ENCODE results near the gene CADM2.
"Not testable (repeated sequence)": the region's sequence is repeated elsewhere in the genome, so short reads cannot be mapped to it uniquely, and the experiment has no call there.

Gene CADM2

DNA sequence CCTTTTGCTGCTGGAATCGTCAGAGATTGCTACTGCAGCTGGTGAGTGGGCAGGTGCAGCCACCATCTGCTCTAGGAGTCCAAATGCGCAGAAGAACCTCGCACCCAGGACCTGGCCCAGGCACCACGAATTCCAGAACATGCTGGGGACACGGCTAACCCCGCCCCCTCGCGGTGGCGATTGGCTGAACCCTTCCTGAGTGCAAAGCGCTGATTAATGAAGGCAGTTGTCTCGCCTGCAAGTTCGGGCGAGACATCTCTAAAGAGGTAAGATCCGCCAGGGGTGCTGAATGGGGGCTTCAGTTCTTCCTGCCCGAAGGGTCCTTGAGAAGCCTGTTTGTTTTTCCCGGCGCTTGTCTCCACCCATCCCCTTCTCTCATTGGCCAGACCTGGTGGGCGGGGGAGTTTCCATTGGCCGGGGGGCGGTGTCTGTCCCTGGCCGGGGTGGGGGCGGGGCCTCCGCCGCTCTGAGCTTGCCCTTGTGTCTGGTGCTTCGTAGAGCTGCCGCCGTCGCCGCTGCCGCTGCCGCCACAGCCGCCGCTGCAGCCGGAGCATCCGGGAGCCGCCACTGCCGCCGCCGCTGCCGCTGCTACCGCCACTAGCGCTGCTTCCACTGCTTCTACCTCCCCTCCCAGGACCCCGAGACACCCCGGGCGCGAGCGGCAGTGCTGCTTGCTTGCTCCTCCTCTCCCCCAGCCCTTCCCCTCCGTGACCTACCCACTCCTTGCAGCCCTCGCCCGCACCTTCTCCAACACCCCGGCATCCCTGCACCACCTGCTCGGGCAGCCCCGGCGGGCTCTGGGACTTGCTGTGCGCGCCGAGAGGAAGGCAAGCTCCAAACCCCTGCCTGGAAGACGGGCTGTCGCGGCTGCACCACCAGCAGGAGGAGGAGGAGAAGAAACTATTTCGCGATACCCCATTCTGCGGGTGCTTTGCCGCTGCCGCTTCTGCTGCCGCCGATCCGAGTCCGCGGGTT is at the start of gene CADM2:
TSS of gene CADM2 (plus strand) at position 495 of the 975 bp plus-strand sequence.
- DNase-seq (ENCODE audit: low spot score), result peak; percentile 97

DNA sequence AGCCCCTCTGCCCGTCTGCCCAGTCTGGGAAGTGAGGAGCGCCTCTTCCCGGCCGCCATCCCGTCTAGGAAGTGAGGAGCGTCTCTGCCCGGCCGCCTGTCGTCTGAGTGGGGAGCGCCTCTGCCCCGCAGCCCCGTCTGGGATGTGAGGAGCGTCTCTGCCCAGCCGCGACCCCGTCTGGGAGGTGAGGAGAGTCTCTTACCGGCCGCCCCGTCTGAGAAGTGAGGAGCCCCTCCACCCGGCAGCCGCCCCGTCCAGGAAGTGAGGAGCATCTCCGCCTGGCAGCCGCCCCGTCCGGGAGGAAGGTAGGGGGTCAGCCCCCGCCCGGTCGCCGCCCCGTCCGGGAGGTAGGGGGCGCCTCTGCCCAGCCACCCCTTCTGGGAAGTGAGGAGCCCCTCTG is 40.2 kb upstream of the CADM2 start:
- DNase-seq (ENCODE audit: low spot score), result not testable (repeated sequence)

DNA sequence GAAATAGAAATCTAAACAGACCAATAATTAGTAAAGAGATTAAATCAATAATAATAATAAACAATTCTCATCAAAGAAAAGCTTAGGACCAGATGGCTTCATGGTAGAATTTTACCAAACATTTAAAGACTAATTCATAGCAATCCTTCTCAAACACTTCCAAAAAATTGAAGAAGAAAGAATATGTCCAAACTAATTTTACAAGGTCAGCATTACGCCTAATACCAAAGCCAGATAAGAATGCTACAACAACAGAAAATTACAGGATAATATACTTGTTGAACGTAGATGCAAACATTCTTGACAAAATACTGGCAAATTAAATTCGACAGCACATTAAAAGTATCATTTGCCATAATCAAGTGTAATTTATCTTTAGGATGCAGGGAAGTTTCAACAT is 36.1 kb upstream of the CADM2 start:
- no peak for DNase-seq (ENCODE audit: low spot score)

DNA sequence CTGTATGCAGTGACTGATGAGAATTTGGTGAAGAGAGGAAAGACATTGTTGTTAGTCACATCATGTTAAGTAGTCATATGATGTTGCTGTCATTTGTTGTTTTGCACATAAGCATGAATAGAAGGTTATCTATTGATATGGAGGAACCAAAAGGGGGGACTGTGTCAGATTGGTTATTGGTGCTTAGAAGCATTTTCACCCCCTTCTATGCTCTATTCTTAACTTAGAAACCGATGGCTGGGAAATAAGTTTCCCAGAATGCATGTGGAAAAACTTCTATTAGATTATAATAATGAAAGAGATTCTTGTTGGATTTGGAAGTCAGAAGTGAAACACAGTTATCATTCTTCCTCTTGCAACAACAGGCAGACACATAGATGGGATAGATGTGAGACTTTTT is 33.2 kb upstream of the CADM2 start:
- DNase-seq (ENCODE audit: low spot score), result no peak

DNA sequence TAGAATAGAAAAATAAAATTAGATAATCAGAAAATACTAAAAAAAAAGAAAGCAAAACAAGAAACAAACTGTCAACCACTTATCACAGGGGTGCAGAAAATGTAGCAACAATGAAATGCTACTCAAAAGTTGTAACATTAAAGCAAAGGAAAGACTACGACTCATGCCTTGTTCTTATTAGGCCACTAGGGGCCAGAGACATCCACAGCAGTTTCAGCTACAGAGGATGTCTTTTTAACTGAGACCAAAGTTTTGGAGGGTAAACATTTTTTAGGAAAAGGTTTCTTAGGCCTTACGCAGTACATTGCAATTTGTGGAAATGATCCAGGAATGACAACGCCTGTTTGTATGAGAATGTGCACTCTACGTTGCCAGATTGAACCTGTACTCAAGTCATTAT is 15.4 kb upstream of the CADM2 start:
- DNase-seq (ENCODE audit: low spot score), result no peak

DNA sequence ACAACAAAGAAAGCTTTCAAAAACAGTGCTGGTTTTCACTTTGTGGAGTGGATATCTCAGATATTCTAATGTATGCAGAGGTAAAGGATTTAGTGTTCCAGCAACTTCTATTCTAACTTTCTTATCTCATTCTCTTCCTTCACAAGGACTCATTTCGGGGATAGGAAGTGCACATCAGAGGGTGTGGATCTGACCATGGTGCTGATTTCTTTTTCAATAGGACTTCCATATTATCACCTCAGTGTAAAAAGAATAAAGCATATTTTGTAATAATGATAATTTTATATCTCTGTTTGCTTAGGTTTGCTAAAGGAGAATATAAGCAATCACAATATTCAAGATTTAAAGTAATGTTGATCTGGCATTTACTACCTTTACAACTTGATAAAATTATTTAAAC is 12.5 kb upstream of the CADM2 start:
- DNase-seq (ENCODE audit: low spot score), result no peak

DNA sequence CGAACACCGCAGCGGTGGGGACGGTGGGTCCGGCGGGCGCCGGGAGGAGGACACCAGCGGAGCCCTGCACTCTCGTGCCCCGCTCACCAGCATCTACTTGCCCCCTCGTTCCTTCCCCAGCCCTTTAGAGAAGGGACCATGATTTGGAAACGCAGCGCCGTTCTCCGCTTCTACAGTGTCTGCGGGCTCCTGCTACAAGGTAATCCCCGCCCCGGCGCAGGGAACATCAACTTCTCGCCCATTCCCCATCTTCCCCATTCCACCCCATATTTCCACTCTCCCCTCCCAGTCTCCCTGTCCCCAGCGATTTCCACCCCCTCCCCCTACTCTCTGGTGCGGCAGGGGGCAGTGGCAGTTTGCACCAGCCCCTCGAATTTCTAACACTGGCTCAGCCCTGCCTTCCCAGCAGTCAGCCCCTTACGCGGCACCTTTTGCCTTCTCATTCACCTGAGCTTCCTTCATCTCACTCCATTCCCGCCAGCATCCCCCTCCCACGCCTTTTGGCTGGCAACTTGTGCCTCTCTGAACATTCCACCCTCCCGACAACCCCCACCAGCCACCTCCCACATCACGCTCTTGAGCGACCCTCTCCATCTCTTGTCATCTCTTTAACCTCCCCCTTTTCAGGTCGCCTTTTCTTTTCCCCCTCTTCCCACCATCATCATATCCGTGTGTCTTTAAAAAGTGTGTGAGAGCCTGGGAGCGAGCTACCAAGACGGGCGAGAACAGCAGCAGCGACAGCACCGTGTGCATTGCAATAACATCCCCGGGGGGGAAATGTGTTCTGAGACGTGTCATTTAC is 882 bp downstream of the CADM2 start:
- DNase-seq (ENCODE audit: low spot score), result peak; percentile 73

DNA sequence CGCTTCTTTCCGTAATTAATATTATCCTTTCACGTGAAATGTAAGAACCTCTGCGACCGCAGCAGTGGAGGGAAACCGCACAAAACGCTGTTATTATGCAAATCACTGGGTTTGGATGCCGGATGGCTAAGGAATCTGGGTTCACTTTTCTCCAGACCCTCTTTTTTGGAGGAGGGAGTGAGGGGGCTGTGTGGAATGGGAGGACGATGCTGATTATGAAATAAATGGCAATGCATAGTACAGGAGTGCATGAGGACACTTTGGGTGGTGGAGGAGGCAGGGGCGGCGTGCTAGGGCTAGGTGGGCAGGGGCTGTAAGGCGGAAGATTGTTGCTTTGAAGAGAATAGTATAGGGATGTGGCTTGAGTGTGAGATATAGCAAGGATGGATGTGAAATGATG is 1.8 kb downstream of the CADM2 start:
- no peak for DNase-seq (ENCODE audit: low spot score)

DNA sequence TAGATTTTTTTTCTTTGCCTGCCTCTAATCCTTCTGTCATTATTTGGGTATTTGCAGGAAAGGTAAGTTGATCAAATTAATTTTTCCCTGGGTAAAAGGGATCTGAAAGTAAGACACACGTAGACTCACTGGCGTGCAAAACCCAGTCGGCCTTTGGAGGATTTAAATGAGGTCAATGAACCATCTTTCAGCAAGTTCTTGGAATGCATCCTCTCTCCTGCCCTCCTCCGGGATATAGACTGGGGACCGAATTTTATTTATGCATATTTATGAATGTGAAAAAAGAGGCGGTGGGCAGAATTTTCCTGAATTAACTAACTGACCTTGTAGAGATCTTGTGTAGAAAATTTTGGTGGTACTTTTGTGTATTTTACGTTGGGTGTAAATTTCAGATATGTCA is 2.2 kb downstream of the CADM2 start:
- DNase-seq (ENCODE audit: low spot score), result no peak

DNA sequence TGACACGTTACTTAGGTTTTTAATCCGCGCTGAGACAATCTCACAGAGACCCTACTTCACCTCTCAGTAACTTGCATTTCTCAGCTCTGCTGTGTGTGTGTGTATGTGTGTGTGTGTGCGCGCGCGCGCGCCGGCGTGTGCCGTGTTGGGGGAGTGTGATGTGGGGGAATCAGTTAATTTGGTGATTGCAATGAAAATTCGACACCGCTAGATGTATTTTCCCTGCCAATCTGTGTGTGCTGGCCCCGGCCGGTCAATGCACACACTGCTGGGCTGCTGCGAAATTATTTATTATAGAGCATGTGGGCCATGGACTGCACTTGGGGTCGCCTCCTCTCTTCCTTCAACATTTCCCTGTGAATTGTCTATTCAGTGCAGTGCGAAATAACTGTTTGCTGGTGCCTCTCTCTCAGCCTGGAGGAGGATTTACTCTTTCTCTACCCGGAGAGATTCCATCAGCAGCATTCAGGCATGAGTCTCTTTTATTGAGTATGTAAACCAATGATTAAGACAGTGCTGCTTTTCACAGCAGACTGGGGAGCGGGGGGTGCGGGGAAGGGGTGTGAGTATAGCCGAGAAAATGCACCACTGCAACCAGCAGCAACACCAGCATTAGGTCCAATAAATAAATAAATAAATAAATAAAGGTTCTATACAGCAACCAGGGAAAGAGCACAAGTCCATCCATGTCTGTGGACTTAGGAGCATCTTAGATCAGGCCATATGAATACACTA is 2.9 kb downstream of the CADM2 start:
- DNase-seq (ENCODE audit: low spot score), result peak; percentile 69

DNA sequence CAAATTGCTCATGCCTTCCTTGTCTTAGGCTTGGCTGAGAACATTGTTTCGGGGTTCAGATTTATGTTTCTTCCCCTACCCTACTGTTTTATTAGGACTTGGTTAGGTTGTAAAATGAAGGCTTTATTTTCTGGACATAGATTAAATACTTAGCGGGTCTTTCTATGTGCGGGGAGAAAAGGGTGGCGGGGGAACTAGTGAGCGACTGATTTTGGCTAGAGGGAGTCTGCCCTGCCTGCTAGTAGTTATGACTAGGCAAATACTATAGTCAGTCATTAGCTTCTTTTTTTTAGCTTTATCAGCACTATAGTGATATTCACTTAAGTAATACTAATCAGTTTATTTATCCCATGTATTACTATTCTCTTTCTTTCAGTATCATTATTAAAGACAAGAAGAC is 3.6 kb downstream of the CADM2 start:
- no peak for DNase-seq (ENCODE audit: low spot score)

DNA sequence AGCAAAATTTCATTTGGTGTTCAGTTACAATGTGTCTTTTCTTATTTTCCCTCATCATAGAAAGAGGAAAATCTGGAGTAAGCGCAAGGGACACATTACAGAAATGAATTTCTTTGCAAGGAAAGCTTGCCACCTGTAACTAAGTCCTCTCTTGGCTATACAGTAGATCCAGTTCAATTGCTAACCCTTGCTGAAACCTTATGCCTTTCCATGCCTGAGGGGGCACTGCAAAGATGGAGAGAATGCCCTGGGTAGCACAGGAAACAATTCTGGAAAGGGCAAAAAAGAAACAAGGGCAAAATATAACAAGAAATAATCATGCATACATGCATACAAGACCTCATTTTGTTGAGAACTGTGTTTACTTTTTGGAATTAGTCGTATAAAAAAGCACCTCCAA is 4.3 kb downstream of the CADM2 start:
- no peak for DNase-seq (ENCODE audit: low spot score)

DNA sequence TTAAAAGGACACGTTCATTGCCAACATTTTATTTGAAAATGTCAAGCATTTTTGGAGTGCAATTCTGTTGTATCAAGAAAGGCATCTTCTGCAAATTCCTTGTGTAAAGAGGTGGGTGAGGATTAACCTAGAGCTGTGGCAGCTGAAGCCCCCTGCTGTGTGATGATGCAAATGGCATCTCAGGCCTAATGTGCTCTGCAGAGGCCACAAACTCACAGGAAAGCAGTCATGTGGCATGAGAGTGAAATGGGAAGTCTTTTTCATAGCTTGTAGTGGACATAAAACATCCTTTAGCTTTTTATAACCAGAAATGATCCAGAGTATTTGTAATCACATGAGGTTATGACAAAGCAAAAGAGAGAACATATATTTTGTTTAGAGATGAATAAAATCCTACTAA is 6.4 kb downstream of the CADM2 start:
- DNase-seq (ENCODE audit: low spot score), result peak; percentile 79

DNA sequence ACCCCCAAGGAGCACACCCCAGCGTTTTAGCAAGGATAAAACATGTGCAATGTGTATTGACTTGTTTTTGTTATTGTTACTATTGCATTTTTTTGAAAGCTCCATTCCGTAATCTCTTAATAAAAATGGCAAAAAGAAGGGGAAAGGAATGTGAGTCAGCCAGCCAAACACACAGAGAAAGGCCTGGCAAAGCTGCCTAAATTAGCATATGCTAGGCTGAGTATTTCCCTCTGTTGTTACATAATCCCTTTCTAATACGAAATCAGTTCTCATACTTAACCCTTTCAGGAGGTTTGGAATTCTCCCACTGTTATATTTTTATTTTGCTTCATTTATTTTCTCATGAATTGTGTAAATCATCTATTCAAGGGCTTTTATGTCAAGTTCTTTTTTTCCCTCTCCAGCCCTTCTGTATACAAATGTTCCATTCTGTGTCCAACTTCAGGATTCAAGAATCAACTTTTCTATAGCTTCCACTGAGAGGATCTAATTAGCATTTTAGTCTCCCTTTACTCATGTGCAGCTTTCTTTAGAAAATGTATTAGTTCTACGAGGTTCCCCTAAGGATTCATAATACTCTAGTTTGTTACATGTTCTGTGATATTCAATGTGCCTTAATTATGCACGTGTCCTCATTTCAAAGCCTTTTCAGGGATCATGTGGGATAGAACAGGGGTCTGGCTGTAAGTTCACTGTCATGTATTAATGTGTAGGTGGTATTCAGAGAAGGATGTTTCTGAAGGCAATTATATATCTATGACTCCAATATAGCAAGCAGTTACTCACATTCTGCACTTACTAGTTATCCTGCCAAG is 9.2 kb downstream of the CADM2 start:
- DNase-seq (ENCODE audit: low spot score), result no peak

DNA sequence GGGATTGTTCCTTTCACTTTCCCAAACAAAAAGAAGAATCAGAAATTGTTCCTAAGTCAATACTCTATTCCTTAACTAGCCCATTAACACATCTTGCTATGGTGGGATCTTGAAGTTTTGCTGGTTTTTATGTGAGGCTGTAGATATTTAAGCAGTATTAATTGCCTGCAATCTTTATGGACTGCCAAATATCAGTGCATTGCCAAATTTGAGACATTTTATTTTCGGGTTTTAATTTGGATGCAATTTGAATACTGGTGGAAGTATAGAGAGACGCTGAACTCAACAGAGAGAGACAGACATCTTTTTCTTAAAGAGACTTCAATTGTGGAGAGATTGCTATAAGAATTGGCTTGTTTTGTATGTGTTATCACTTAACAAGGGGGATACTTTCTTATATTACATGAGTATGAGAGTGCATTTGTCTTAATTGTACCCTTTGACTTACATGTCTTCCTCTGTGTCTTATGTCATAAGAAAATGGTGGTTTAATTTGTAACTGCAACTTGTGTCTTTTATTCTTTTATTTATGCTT is 10.0 kb downstream of the CADM2 start:
- DNase-seq (ENCODE audit: low spot score), result no peak

DNA sequence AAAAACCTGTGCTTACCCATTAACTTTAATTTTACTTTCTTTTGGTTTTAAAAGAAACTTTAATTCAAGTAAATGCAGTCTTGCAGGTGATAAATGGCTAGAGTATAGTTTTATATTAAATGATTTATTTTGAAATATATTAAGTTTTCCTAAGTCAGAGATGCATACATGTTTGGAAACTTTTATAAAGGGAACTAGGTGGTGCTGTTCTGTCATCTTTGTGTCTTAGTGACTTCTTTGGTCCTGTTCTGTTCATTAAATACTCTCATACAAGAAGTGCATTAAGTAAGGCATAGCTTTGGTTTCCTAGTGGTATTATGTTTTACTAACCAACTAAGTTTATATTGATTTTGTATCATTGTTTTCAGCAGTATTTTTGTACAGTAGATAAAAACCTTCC is 15.6 kb downstream of the CADM2 start:
- no peak for DNase-seq (ENCODE audit: low spot score)

DNA sequence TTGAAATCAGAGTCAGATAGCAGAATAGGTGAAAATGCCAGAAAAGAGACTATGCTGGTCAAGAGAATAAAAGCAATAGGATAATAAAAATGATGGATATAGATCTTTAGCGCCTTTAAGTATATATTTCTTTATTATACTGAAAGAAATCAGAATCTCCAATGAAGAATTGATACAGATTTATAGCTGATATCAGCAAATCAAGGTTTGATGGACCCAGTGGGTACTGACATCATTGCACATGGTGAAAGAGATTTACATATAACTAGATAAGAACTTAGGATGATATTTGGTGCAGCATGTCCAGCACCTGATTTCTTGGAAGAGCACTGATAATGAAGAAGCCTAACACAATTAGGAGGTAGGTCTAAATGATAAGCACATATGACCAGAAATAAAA is 18.2 kb downstream of the CADM2 start:
- DNase-seq (ENCODE audit: low spot score), result no peak

DNA sequence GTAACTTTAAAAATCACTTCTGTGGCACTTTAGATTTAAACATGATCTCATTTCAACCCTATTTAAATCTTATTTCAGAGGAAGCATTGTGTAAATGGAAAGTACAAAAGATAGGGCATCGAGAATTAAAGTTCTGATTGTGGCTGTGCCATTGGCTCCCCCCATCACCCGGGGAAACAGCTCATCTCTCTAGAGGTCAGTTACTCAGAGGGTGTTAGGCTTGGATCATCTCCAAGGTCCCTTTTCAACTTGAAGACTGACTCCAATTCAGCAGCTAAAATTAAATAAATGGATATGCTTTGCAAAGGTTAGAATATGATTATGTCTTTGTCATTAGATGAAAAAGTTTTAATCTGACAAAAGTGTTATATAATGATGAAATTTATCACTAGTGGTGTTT is 20.1 kb downstream of the CADM2 start:
- DNase-seq (ENCODE audit: low spot score), result no peak

DNA sequence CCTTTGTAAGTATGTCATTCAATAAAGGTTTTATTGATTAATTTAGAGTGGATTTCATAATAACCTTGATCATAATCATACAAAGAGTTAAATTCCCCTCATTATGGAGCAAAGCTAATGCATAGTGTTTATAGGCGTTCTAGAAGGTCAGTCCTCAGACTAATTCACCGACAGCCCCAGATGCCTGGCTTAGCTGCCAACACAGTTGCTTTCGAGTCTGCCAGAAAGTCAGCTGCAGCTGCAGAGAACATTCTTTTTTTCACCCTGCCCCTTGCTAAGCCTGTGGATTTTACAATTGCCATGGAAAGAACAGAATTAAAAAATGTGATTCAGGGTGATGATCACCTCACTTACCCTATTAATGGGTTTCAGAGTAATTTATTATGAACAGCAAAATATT is 21.2 kb downstream of the CADM2 start:
- DNase-seq (ENCODE audit: low spot score), result no peak

DNA sequence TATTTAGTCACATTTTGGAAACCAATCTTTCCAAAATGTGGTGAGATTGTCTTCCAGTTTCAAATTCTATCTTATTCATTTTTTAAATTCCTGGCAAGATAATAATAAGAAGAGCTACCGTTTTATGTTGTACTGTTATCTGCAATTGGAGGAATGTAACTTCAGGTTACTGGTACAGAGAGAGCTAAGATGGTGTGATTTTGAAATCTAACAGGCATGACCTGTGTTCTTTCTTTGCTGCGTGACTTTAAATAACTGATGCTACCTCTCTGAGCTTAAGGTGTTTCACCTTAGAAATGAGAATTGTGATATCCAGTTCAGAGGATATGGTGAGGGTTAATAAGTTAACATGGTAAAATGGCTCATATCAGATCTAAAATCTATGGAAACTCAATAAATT is 21.7 kb downstream of the CADM2 start:
- DNase-seq (ENCODE audit: low spot score), result no peak

DNA sequence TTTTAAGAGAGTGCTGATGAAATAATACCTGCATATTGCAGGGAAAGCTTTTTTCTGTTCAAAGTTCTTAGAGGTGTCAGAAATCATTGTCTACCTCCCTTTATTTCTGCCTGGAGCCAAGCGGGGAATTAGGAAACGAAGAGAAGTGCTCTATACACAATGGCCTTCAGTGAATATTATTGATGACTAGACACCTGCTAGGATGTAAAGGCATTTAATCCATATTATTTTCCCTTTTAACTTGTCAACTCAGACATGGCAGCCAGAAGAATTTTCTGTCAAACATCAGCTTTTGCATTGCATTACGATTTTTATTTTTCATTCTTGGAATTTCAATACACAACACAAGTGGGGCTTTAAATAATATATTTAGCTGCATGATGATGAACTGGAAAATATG is 24.7 kb downstream of the CADM2 start:
- DNase-seq (ENCODE audit: low spot score), result no peak

All from ecto neural progenitor cell (in vitro differentiated cells).